Prostate gland (tissue), 2 donors: ENCODE results near the gene ZFX. TPM values are rescaled to one million over a fixed set of nuclear protein-coding genes. Genes with fewer than 3 reads are reported as not detected.

Experiments
- DNase-seq: peaks from one replicate; pipeline ENCODE4 v3.0.0-alpha.2; 2019; ENCODE audit warnings: low spot score
- H3K27ac ChIP-seq, 2 donors: fragments of 200-600 bp; sonication (generic); 2 replicates each; pipeline ENCODE4 v1.5.1; 2017 to 2019
- H3K27me3 ChIP-seq: fragments of 200-600 bp; sonication (generic); replicated peaks from 2 replicates; pipeline ENCODE4 v1.5.1; 2019; ENCODE audit not compliant: insufficient read depth
- H3K36me3 ChIP-seq, 2 donors: fragments of 200-600 bp; sonication (generic); 1 replicate in 1 of 2; 2 replicates in 1 of 2; pipeline versions ENCODE4 v1.5.1 to v1.8.1; 2017 to 2019
- H3K4me1 ChIP-seq: fragments of 200-600 bp; sonication (generic); replicated peaks from 2 replicates; pipeline ENCODE4 v1.5.1; 2019
- H3K4me3 ChIP-seq, 2 donors: fragments of 200-600 bp; sonication (generic); 2 replicates each; pipeline ENCODE4 v1.5.1; 2017 to 2019
- H3K9me3 ChIP-seq: fragments of 200-600 bp; sonication (generic); 2 replicates; pipeline ENCODE4 v1.5.1; 2017
- POLR2A ChIP-seq: fragments of 450-650 bp; IDR thresholded peaks from one replicate; pipeline ENCODE4 v1.6.1; 2016; ENCODE audit warnings: antibody characterized with exemption, mild to moderate bottlenecking
- POLR2AphosphoS5 ChIP-seq: sonication (generic); formaldehyde crosslinking; IDR thresholded peaks from one replicate; pipeline ENCODE4 v1.6.1; 2017; ENCODE audit warnings: antibody characterized with exemption
- WGBS: methylation state at CpG from one replicate; pipeline ENCODE4 v1.1.5; 2018; 5-methylcytosine and 5-hydroxymethylcytosine counted together
- intact Hi-C: fragments of 100-400 bp; cut with DNase I; formaldehyde crosslinking; loops from one replicate; pipeline ENCODE4 v1.14.2; 2022
- total RNA-seq, 2 donors: library from RNA; depleted of rRNA; stranded (reverse); fragments of >200 nt; gene quantifications; one replicate each; pipeline ENCODE4 v1.1.0, GENCODE V29; 2016
- TF ChIP-seq, protein P1 (sequence below), 4 experiments: fragments of 200-600 bp in 2 of 4; fragments of 450-650 bp in 2 of 4; sonication (generic) in 2 of 4; IDR thresholded peaks; 1 replicate in 3 of 4; 2 replicates in 1 of 4; pipeline ENCODE4 v1.5.1; 2016 to 2019; ENCODE audit warnings: antibody characterized with exemption in 4 of 4, mild to moderate bottlenecking in 2 of 4, moderate library complexity in 2 of 4

The ZFX gene
- total RNA-seq, 2 donors from 2014 or later, result 42.0 to 43.5 TPM

DNA sequence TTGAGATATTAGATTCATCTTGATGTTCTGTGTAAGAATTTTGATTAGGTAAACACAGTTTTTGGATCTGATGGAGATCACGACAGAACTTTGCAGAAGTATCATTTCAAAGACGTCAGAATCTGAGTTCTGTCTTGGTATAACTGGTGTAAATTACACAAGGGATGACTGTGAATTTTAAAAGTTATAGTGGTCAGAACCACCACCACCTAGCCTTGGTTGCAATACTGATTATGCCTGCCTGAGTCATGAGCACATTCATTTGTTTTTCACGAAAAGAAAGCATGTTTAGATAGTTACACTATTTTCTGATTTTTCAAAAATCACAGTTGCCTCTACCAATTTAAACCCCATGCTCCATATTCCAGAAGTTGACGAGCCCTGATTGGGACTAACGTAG is 54.8 kb downstream of the ZFX start:
- H3K9me3 ChIP-seq, result no peaks in the 10 kb centered on the region
- 72% methylated on average over 5 of the region's 5 CpGs for WGBS
- no peaks in the 10 kb centered on the region for H3K4me1 ChIP-seq
- DNase-seq, result no peak
- no peaks in the 10 kb centered on the region for H3K36me3 ChIP-seq
- H3K4me3 ChIP-seq, result no peak overlapping the region
- intact Hi-C loops, result no loop called here
- H3K27me3 ChIP-seq, result no peaks in the 10 kb centered on the region
- H3K27ac ChIP-seq, result no peak overlapping the region
- TF ChIP-seq POLR2A (no peak), POLR2AphosphoS5 (no peak)
- TF ChIP-seq, protein P1, sequence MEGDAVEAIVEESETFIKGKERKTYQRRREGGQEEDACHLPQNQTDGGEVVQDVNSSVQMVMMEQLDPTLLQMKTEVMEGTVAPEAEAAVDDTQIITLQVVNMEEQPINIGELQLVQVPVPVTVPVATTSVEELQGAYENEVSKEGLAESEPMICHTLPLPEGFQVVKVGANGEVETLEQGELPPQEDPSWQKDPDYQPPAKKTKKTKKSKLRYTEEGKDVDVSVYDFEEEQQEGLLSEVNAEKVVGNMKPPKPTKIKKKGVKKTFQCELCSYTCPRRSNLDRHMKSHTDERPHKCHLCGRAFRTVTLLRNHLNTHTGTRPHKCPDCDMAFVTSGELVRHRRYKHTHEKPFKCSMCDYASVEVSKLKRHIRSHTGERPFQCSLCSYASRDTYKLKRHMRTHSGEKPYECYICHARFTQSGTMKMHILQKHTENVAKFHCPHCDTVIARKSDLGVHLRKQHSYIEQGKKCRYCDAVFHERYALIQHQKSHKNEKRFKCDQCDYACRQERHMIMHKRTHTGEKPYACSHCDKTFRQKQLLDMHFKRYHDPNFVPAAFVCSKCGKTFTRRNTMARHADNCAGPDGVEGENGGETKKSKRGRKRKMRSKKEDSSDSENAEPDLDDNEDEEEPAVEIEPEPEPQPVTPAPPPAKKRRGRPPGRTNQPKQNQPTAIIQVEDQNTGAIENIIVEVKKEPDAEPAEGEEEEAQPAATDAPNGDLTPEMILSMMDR (IDR thresholded peaks at IDR 0.05), result no peak

DNA sequence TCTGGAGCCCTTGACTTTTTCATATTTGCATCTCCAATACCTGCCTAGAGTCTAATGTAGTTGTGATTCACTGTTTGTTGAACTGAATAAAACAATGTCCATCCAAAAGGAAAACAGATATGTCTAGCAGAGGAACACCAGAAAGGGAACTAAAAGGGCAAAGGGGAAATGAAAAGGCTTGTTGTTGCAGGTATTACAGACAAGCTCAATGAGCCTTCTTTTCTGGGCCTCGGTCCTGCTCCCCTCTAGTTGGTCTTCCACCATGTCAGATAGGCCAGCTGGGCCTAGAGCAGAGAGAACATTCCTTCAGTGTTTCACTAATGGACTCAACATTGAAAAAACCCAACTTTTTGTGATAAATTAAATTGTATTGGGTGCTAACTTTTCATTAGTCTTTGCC is 55.4 kb downstream of the ZFX start:
- intact Hi-C loops, result no loop called here
- no peaks in the 10 kb centered on the region for H3K9me3 ChIP-seq
- TF ChIP-seq, protein P1 (IDR thresholded peaks at IDR 0.05), result no peak
- TF ChIP-seq POLR2A (no peak), POLR2AphosphoS5 (no peak)
- H3K27ac ChIP-seq, result no peak overlapping the region
- 82% methylated on average over 1 of the region's 1 CpG for WGBS
- no peak for DNase-seq
- H3K36me3 ChIP-seq, result no peaks in the 10 kb centered on the region
- no peak overlapping the region for H3K4me3 ChIP-seq
- H3K4me1 ChIP-seq, result no peaks in the 10 kb centered on the region
- H3K27me3 ChIP-seq, result no peaks in the 10 kb centered on the region

GRCh38 chrX:24207826-24208225 is 58.3 kb downstream of the ZFX start:
- no peak for DNase-seq
- Histone ChIP-seq H3K4me1 (no peaks in the 10 kb centered on the region), H3K27me3 (no peaks in the 10 kb centered on the region), H3K9me3 (no peaks in the 10 kb centered on the region), H3K27ac (no peak overlapping the region), H3K4me3 (no peak overlapping the region), H3K36me3 (no peaks in the 10 kb centered on the region)
- TF ChIP-seq, protein P1 (IDR thresholded peaks at IDR 0.05), result no peak
- TF ChIP-seq POLR2A (no peak), POLR2AphosphoS5 (no peak)
- 19% methylated on average over 2 of the region's 2 CpGs for WGBS
- intact Hi-C loops, result no loop called here

GRCh38 chrX:24208496-24209240 is 59.1 kb downstream of the ZFX start:
- Histone ChIP-seq H3K36me3 (no peaks in the 10 kb centered on the region), H3K4me1 (no peaks in the 10 kb centered on the region), H3K27me3 (no peaks in the 10 kb centered on the region), H3K27ac (no peak overlapping the region), H3K4me3 (no peak overlapping the region), H3K9me3 (no peaks in the 10 kb centered on the region)
- 91% methylated on average over 13 of the region's 13 CpGs for WGBS
- TF ChIP-seq, protein P1 (IDR thresholded peaks at IDR 0.05), result no peak
- TF ChIP-seq POLR2AphosphoS5 (no peak), POLR2A (no peak)
- intact Hi-C loops, result no loop called here
- DNase-seq, result no peak

- DNase-seq, result no peak
Measured at GRCh38 chrX:24210190-24210589, 60.7 kb downstream of the ZFX start.

More at GRCh38 chrX:24210190-24210589, 60.7 kb downstream of the ZFX start:
- no peak for TF ChIP-seq POLR2AphosphoS5
- TF ChIP-seq, protein P1 (IDR thresholded peaks at IDR 0.05), result no peak
- TF ChIP-seq POLR2A, result no peak
- intact Hi-C loops, result no loop called here
- 67% methylated on average over 5 of the region's 6 CpGs for WGBS
- Histone ChIP-seq H3K9me3 (no peaks in the 10 kb centered on the region), H3K4me1 (no peaks in the 10 kb centered on the region), H3K4me3 (no peak overlapping the region), H3K36me3 (no peaks in the 10 kb centered on the region), H3K27me3 (no peaks in the 10 kb centered on the region), H3K27ac (no peak overlapping the region)
